NCI-H2107 (cell line): ENCODE data around the gene AGBL4.

Experiments
- DNase-seq: peaks from one replicate; lab custom pipeline; 2025; lab: John Stamatoyannopoulos, UW

The AGBL4 gene

DNA sequence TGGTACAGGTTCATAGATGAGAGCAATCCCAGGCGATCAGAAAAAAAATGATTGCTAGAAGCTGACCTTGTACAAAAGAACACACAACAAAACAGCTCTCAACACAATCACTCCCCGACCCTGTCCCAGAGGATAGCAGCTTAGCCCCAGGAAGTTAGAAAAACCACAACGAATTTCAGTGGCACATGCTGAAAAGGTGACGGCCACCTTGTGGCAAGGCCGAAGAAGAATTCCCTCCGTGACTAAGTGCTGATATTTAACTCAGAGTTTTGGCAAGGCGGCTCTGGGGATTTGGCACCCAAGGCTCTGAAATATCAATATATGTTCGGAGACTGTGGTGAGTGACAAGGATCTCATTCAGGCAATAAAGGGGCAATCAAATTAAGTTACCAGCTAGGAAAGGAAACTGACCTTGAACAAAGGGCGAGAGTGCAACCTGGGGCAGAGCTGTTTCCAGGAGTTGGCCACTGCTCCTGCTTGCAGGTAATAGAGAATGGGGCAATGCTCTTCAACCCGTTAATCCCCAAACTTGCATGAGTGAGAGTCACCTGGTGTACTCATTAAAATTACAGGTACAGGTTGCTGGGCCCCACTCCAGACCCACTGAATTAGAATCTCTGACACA, 1343.2 kb downstream of the AGBL4 start:
- no peak for DNase-seq

DNA sequence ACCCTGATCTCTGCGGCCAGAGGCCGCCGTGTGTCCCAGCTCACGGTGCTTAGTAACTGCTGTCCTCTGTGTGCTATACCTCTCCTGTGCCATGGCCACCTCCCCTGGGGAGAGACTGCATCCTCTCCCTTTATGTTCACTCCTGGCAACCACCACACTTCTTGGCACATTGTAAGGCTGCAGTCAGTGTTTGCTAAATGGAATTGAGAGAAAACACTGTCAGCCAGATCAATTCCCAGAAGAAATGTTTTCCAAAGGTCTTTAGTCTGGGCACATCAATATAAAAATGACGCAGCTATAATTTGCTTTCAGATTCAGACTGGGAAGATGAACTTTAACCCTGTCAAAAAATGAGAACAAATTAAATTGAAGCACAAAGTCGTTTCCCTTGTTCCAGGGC, 1343.9 kb downstream of the AGBL4 start:
- DNase-seq: no peak

DNA sequence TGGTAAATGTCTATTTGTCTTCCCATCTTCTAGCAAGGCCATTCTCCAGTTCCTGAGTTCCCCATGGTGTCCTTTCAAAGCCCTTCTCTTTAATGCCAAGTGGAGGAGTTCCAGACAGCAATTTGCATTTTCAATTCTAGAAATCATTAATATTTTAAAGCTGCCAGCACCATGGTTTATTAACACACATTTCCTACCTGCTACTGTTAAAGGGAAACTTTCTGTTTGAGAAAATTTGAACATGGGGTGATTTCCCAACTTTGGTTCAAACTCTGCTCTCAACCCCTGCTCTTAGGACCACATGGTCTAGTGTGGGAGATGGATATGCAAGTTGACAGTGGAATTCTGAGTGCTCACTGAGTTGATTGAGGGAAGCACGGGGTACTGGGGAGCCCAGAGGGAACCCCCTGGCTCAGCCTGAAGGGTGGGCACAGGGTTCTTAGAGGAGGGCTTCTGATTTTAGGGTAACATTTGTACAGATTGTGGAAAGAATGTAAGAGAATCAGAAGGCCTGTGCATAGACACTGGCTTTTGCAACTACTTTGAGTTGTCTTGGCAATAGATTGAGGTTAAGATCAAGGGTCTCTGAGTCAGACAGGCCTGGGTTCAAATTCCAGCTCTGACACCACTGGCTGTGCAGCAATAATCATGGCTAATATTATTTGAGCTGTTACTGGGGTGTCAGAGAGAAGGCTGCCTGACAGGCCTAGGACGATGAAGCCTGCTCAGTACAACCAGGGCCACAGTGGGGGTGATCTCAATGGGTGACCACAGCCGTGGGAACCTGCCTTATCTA, 1344.8 kb downstream of the AGBL4 start:
- no peak for DNase-seq

DNA sequence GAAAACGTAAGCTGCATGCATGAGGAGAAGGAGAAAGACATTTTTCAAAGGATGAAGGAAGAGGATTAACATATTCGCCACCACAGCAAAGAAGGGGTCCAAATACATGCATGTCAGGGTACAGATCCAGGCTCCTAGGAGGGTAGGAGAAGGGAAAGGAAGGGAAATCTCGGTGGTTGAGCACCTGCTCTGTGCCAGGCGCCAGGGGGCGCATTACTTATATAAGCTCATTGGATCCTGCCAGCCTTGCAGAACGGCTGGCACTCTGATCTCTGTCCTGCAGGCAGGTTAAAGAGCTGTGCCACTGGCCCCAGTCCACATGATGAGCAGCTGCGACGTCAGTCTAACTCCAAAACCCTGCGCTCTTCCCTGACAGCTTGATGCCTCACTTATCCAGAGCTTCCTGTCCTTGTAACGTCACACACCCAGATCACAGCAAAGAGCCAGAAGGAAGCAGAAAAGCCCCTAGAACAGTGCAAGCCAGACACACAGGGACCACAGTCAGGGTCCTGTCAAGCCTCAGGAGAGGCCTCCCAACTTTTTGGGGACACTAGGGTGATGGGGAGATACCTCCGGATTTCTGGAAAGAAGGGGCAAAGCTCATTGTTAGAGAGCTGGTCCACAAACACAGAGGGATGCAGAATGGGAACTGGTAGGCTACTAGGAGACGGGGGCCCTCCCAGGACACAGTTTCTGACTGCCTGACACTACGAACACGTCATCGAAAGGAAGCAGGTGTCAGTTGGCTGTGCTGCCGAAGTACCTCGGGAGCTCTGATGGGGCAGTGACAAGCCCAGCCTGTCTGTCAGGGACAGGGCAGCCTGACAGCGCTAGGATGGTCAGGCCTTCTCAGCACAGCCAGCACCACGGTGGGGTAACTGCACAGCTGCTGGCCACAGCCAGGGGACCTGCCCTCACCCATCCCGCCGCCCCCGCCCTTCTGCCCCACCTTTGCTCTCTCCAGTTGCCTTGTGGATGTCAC, 1346.2 kb downstream of the AGBL4 start:
- peak; percentile 48 for DNase-seq

DNA sequence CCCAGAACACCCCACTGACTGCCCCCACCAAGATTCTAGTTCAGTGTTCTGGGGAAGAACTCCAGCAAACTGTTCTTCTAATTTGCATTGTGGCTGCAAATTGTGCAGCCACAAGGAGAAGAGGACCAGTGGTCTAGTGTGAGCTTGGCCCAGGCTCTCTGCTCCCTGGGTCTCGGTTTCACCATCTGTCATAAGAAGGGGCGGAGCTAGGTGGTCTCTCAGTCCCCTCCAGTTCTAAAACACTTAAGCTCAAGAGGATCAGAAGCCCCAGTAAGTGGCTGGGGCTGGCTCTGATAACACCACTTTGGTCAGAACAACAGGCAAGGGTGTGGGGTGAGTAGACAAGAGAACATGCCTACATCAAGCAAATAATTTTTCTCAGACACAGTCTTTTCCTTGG, 1346.9 kb downstream of the AGBL4 start:
- DNase-seq: no peak

DNA sequence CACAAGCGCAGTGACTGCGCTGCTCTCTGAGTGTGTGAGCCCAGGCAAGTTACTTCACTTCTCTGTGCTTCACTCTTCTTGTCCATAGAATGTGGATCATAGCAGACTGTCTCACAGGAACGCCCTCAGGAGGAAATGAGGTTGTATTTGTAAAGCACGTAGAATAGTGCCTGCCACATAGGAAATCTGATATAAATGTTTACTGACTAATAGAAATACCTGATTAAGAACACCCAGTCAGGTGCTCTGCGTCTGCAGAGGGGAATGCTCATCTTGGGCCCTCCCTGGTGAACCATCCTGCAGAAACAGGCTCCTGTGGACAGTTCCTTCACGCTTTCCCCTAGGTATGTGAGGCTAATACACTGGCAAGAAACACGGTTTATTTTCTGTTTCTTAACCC, 1347.4 kb downstream of the AGBL4 start:
- DNase-seq: no peak

DNA sequence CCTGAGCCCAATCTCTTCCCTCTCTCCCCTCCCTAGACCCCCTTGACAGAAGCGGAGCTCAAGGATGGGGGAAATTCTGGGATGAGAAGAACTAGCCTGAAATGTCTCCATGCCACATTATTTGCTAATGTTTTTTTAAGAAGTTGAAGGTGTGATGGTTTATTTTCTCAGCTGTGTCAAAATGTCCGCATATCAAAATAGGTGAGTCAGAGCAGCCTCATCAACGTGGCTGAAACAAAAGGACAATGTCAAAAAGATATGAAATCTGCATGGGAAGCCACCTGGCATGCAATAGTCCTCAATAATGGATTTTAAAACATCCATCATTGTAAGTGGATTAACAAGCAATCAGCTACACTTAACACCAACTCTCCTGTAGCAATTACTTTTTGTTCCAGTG, 1348.5 kb downstream of the AGBL4 start:
- DNase-seq: no peak

DNA sequence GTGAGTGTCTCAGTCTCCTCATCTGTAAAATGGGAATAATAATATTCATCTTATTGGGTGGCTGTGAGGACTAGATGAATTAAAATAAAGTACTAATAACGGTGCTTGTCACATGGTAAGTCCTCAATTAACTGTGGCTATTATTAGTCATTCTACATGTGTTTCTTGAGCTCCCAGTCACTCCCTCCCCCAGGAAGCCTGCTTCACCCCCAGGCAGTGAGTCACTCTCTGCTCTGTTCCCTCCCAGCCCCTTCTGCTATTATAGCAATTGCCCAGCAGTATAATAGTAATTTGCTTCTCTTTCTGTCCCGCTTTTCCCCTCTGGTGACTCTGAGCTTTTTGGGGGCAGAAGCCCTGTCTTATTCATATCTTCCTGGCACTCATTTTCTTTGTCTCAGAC, 1349.1 kb downstream of the AGBL4 start:
- no peak for DNase-seq

DNA sequence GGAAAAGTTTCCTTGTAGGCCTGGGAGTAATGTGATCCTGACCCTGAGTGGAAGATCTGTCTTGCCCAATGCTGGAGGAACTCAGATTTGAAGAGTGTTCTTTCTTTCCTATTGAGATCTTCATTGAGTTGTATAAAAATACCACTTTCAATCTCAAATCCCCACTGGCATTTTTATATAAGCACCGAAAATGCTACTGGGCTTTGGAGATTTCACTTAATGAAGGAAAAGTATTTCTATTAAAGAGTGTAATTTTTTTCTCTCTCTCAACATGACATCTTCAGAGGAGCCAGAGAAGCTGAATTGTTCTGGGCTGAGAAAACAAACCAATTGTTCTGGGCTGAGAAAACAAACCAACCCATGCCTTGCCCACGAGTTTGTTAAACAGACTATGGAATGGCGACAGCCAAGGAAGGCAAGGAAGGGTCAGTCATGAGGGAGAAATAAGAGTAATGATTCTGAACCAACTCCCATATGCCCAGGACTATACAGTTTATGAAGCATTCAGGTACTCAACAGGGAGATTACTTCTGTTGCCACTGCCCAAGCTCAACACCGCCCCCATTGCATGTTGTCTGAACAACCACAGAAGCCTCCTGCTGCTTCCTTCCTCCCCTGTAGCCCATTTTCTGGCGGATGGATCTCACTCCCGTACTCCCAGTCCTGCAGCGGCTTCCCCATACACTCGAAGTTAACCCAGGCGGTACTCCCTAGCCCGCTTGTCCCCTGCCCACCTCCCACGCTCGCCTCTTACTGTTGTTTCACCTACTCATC, 1350.2 kb downstream of the AGBL4 start:
- peak; percentile 20 for DNase-seq

DNA sequence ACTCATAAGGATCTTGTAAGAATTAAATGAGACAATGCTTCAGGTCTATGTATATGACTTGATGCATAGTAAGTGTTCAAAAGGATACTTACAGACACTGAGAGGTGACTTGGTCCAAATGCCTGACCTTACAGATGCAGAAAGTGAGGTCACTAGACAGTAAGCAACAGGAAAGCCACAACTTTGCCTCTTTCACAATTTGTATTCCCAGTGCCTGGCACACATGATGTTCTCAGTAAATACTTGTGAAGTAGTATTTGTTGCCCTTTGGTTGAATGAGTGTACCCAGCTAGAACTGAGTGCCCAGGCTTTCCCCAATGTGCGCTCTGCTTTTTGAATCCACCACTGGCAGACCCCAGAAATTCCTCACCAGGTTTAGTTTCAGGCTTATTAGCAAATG, 1352.2 kb downstream of the AGBL4 start:
- no peak for DNase-seq

DNA sequence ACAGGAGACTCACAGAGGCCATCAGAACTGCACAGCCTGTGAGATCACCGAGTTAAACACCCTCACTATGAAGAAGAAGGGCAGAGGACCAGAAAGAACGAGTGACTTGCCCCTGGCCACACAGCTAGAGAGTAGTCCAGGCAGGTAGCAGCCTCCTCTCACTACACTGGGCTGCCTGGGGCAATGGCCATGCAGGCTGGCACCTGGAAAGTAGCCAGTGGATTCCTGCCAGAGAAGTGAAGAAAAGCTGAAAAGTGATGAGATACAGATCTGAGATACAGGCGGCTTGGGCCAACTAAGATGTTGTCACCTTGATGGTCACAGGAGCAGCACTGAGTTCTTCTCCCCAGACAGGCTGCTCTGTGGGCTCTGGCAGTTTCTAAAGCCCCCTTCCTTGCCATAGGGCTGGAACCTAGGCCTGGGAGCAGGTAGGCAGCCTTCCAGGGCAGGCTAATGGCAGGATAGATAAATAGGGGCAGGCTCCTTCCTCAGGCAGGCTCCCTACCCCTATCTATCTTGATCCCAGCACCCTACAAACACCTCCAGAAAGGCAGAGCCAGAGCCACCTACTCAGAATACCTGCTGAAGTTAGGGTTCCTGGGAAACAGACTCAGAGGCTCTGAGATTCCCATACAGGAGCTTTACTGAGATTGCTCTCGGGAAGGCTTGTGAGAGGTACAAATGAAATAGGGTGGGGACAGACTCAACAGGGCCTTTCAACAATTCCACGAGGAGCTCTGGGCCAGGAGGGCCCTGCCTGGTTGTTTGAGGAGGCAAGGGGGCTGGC, 1353.3 kb downstream of the AGBL4 start:
- no peak for DNase-seq

DNA sequence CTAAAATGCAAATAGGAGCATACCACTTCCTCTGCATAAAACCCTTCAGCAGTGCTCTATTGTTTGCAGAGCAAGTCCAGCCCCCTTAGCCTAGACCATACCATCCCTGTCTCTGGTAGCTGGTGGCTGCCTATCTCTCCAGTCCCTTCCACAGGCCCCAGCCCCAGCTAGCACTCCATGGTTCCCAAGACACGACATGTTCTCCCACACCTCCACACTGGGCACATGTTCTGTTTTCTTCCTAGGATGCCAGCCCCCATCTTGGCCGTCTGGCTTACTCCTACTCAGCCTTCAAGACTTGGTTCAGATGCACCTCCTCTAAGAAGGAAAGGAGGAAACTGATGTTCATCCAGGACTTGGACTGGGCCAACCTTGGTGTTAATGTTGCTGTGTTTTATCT, 1355.4 kb downstream of the AGBL4 start:
- DNase-seq: no peak

DNA sequence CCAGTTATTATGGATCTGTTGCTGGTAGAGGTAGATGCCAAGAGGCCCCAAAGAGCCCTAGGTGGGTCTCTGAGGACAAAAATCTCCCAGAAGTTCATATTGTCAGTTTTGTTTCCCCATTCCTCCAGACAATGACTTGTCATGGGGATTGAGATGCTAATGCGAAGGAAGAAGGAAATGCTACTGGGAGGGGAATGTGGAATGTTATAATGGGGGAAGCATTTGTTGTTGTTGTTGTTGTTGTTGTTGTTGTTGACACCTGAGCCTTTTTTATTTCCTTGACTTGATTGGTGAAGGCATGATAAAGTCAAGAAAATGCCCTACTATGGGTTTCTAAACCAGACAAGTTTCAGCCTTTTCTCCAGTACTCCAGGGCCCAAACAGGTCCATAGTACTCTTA, 1356.0 kb downstream of the AGBL4 start:
- no peak for DNase-seq

DNA sequence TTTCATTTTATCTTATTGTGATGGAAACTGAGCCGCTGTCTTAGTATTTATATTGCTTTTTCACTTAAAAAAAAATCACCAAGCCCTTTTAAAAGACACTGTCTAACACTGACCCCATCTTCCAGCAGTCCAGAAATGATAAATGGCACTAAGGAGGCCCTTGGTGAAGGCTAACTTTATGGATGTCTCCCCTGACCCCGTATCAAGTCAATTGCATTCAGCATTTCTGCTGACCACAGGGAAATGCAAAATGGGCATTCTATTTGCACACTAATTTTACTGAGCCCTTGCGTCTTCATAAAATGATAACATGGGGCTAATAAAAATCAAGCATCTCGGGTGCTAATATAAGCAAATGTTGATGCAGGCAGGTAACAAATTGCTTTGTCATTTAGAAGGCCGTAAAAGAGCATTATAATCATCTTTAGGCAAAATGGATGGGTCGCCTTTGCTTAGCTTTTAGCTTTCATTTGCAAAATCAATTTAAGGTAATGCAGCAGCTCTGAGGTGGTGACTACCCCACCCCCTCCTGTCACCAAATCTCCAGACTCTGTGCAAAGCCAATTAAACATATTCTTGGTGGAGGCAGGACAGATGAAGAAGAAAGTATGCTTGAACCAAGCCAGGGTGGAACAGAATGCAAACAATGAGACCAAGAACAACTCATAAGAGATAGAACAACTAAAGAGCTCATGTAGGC, 1357.9 kb downstream of the AGBL4 start:
- no peak for DNase-seq

DNA sequence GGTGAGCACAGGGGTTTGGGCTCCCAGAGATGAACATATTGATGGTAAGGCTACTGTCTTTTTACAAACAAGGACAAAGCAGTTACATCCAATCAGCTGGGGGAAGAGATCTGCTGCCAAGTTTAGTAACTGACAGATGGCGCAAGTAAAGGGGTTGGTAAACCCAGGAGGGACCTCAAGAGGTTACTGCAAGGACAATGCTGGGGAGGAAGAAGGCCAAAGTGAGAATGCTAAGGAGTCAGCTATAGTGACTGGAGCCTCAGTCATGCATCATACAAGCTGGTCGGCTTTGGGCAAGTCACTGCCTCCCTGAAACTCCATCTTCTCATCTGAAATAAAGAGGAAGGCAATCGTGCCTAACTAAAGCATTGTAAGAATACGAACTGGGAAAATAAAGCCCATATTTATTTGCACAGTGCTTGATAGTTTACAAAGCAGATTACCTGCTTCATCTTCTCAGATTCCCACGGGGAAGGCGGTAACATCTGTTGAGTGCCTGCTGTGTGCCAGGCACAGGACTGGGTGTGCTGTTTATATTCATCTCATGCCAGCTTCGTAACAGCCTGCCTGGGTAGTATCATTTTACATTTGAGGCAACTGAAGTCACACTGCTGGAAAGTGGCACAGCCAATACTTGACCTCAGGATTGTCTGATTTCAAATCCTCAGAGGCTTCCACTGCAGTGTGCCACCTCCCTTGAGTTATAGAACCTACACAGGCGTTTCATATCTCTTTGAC, 1361.9 kb downstream of the AGBL4 start:
- DNase-seq: peak; percentile 65

DNA sequence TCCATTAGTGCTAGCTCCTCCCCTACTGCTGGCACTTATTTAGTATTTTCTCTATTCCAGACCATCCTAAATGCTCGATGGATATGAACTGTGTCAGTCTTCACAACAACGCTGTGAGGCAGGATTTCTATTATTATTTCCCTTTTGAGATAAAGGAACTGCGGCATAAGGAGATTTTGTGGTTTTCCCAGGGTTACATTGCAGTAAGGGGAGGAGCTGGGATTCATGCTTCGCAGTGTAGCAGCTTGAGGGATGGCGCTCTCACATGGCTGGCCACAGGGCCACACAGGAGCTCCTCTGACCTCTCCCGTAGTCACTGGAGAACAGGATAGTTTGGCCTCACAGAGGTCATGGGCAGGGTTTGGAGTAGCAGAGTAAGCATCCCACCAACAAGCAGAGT, 1364.0 kb downstream of the AGBL4 start:
- DNase-seq: no peak

DNA sequence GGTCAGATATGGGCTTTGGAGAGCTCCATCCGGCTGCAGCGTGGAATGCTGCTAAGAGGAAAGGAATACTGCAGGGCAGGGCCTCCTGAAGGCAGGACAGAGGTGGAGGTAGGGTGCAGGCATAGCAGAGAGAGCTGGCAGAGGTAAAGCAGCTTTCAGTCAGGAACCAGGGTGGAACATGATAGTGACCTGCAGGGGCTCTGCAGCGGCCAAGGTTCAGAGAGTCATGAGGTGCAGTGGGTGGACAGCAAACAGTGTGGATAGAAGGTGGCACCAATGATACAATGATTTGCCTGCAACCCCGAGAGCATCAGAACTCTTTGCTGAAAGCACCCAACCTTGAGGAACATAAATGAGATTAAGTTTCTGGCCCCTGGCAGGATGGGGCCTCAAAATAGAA, 1366.3 kb downstream of the AGBL4 start:
- DNase-seq: no peak

DNA sequence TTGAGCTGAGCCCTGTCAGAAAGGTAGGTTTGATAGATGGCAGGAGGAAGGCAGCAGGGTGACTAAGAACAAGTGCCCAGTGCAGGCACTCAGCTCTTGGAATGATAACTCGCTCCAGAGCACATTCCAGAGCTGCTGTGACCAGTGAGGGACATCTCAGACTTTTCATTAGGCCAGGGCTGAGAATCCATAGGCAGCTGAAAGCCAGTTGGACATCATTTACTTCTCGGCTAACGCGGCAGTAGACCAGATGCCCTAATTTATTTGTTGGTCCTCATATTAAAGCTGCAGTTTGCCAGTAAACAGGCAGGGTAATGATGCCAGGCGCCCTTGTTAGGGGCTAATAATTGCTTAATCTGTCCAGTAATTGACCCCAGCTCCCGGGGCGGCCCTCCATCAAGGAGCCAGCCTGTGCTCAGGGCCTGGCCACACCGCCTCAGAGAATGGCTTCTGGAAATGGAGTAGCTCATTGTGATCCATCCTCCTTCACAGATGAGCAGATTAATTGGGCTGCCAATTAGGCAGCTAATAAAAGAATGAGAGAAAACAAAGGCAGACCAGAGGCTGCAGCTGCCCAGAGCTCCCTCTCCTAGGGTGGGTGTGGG, 1369.0 kb downstream of the AGBL4 start:
- no peak for DNase-seq

DNA sequence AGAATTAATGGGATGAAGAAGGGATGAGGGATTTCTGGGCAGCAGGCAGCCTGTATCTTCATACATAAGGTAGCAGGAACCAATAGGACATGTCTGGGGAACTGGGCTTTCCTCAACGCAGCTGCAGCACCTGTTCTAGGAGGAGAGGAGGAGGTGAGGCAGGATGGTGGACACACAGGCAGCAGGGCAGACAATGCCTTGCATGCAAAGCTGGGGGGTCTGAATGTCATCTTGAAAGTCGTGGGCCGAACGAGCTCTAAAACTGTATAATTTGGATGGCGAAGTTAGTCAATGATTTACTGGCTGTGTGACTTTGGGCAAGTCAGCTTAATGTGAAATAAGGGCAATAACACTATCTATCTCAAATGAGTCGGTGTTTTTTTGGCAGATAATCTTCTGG, 1371.4 kb downstream of the AGBL4 start:
- no peak for DNase-seq
